ENCODE data around the gene THAP5.

GRCh38 chr7:108570146-108570755, 745 bp upstream of the THAP5 start:
- TF ChIP-seq, protein P1, sequence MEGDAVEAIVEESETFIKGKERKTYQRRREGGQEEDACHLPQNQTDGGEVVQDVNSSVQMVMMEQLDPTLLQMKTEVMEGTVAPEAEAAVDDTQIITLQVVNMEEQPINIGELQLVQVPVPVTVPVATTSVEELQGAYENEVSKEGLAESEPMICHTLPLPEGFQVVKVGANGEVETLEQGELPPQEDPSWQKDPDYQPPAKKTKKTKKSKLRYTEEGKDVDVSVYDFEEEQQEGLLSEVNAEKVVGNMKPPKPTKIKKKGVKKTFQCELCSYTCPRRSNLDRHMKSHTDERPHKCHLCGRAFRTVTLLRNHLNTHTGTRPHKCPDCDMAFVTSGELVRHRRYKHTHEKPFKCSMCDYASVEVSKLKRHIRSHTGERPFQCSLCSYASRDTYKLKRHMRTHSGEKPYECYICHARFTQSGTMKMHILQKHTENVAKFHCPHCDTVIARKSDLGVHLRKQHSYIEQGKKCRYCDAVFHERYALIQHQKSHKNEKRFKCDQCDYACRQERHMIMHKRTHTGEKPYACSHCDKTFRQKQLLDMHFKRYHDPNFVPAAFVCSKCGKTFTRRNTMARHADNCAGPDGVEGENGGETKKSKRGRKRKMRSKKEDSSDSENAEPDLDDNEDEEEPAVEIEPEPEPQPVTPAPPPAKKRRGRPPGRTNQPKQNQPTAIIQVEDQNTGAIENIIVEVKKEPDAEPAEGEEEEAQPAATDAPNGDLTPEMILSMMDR (IDR thresholded peaks at IDR 0.05), result no peak
- no peak for TF ChIP-seq POLR2A (IDR thresholded peaks at IDR 0.05)
